Ecto neural progenitor cell (in vitro differentiated cells): ENCODE measurements around the gene PARL.
A peak's percentile ranks its signal among the peaks of the same experiment; 100 is the strongest.

Experiments
- DNase-seq: peaks from one replicate; pipeline ENCODE4 v3.0.0-alpha.2; 2018; ENCODE audit warnings: low spot score

The PARL gene

DNA sequence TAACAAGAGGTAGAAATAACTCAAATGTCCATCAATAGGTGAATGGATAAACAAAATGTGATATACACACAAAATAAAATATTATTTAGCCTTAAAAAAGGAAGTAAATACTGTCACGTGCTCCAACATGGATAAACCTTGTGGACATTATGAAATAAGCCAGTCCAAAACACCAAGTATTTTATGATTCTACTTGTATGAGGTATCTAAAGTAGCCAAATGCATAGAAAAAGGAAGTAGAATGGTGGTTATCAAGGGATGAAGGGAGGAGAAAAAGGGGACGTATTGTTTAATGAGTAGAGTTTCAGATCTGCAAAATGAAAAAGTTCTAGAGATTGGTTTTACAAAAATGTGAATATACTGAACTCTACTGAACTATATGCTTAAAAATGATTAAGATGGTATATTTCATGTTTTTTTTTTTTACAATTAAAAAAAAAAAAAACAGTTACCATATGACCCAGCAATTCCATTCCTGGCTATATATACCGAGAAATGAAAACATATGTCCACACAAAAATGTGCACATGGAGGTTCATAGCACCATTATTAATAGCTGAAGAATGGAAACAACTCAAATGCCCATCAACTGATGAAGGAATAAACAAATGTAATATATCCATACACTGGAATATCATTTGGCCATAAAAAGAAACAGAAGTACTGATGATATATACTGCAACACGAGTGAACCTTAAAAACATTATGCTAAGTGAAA is 30.2 kb downstream of the PARL start:
- DNase-seq = no peak

DNA sequence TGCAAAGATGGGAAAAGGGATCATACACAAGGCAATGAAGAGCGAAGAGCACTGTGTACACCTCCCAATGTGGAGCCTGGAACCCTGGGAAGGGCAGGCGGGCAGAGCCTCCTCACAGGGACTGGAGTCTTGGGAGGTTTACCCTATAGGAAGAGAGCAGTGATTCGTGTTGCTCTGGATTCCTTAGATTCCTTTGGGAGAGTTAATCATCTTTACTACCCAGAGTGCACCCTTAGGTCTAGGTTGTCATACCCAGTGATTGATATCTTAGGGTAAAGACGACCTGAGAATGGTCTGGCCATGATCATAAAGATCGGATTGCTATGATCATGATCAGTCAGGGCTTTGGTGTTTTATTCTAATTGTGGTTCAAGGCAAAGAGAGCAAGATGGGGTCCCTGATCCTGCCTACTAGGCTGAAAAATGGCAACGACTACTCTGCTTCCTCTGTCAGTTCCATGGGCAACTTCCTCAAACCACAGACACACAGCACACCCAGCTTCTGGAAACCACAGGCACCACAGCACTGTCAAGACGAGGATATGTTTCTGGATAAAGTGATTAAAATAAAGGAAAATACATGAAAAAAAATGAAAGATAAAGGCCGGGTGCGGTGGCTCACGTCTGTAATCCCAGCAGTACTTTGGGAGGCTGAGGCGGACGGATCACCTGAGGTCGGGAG is 38.9 kb downstream of the PARL start:
- DNase-seq = no peak

DNA sequence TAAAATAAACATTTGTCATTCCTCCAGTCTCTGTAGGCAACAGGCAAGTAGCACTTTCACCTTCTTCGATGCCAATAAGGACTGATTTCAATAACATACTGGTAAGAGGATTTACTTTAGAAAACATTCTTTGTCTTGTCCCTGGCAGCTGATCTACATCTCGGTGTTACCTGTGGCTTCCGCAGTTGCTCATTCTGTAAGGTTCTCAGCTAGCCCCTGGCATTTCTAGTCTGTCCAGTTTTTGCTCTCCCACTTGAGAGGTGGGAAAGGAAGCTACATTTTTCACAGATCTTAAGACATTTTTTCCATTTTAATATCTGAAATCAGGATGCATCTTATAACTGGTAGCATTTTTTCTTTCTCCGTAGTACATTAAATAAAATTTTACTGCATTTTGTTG is 39.6 kb downstream of the PARL start:
- DNase-seq = no peak

DNA sequence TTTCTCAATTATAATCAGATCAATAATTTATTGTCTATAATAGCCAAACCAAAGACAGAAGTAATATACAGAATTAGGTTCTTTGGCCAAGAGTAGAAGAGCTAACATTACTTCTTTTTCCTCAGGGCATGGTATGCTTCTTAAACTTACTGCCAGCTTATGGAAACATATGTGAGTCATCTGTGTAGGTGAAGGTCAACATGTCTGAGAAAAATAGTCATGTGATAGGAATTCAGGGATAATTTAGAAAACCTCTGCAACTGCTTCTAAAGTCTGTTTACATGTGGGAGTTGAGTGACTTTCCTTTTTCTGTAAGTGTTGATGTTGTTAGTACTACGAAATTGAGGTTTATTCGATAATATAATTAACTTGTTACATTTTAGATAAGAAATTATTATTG is 40.1 kb downstream of the PARL start:
- no peak for DNase-seq

DNA sequence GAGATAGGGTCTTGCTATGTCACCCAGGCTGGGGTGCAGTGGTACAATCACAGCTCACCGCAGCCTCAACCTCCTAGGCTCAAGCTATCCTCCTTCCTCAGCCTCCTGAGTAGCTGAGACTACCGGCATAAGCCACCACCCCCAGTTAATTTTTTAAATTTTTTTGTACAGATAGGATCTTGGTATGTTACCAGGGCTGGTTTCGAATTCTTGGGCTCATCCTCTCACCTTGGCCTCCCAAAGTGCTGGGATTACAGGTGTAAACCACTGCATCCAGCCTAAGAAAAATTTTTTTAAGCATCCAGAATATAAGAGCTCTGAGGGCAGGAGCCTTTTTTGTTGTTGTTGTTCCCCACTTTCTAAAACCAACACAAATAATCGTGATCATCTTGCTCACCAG is 44.9 kb downstream of the PARL start:
- DNase-seq = no peak

DNA sequence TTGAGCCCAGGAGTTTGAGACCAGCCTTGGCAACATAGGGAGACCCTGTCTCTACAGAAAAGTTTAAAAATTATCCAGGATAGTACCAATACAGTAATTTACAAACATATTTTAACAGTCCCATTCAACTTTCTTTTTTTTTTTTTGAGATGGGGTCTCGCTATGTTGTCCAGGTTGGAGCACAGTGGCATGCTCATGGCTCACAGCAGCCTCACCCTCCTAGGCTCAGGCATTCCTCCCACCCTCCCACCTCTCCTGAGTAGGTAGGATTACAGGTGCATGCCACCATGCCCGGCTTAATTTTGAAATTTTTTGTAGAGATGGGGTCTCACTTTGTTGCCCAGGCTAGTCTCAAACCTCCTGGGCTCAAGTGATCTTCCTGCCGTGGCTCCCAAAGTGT is 46.8 kb downstream of the PARL start:
- no peak for DNase-seq

DNA sequence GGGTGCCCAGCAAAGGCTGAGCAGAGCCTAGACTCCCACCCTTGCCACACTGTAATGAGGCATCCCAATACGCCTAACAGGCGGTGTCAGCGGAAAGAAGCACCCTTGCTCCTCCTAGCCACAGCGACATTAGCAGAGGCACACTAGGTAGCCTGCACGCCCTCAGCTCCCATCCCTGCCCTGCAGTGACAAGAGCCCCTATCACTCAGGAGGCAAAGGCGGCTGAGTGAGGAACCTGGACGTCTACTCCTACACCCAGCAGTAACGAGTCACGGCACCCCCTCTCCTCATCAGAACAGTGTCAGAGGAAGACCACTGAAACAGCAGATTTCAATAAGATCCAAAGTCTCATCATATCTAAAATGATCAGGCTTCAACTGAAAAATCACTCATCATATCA is 47.3 kb downstream of the PARL start:
- no peak for DNase-seq

DNA sequence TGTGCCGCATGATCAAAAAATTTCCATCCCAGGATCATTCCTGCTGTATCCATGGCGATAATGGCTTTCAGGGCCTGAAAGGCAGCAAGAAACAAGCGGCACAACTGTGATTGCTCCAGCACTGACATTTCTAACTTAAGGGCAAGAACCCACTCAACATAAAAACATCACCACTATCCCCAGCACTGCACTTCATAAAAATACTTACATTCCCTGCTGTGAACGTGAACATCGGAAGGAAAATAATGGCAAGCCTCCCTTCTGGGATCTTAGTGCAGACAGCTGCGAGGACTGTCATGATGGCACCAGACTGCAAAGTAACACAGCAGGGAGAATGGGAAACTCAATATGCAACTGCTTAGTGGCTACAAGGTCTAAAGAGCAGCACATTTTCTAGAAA is 51.2 kb downstream of the PARL start:
- no peak for DNase-seq

DNA sequence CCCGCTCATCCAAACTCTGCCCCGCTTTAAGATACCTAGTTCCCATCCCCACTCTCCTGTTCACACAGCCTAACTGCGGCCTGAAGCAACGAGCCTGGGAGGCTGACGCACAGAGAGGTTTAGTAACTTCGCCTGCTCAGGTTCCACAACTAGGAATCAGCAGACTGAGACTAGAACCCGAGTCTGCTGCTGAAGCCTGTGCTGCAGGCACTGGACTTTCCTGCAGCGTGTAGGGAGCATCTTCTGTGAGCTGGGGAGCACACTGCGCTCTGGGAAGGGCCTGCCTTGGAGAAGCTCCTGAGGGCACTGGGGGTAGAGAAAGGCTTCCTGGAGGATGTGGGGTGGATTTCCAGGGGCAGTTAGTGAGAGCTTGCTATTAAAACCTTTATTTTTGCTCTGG is 54.5 kb downstream of the PARL start:
- DNase-seq = no peak

DNA sequence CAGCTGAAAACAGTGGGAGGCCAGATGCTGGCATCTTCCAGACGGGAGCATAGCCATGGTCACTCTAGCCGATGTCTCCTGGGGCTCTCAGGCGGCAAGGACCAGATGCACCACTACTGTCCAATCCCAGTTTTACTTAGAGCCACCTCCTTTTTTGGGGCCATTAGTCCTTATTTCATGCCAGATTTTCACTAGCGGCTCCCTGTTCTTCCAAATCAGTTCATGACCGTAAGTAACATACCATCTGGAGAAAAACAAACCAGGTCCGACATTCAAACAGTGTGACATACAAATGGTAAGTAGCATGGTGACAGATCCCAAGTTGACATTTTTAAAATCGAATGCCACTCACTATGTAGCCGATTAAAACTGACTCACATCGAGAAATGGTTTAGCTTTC is 55.2 kb downstream of the PARL start:
- DNase-seq = no peak

DNA sequence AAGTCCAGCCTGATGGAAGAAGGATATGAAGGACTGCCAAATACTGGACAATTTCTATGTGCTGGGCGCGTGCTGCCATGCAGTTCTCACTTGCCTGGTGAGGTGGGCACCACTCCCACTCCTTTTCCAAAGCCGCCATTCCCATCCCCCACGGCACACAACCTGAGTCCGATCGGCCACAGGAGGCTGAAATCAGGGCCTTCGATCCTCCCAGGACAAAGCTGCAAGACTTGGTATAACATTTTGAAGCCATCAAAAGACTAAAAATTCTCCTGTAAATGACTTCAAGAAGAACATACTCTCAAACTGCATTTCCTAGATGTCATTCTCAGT is 56.2 kb downstream of the PARL start:
- DNase-seq = no peak

DNA sequence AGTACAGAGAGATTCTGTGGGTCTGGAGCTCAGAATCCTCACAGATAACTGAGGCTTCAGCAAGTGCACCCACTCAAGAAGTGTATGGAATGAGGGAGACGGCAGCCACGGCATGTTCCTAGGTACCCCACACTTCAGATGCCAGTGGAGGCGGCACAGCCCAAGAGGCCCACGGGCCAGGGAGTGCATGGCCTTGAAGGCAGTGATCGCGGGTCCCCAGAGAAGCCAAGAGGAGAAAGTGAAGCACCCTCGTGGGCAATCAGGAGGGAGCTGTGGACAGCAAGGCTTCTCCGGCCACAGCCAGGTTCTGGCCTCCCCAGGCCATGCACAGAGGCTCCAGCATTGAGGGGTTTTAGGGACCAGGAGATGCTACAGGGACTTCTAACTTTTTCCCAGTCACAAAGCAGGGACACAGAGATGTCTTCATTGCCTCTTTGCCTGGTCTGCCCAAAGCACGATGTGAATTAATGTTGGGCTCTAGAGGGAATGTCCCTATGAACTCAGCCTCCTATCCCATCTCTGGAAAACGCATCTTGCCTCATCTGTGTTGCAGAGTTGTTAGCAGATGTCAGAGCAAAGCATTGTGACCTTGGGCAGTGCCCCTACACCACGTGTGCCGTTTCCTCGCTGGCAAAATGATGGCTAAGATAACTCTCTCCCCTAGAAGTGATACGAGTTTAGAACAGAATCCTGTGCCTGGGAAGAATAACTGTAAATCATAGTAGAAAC is 56.7 kb downstream of the PARL start:
- DNase-seq = no peak

DNA sequence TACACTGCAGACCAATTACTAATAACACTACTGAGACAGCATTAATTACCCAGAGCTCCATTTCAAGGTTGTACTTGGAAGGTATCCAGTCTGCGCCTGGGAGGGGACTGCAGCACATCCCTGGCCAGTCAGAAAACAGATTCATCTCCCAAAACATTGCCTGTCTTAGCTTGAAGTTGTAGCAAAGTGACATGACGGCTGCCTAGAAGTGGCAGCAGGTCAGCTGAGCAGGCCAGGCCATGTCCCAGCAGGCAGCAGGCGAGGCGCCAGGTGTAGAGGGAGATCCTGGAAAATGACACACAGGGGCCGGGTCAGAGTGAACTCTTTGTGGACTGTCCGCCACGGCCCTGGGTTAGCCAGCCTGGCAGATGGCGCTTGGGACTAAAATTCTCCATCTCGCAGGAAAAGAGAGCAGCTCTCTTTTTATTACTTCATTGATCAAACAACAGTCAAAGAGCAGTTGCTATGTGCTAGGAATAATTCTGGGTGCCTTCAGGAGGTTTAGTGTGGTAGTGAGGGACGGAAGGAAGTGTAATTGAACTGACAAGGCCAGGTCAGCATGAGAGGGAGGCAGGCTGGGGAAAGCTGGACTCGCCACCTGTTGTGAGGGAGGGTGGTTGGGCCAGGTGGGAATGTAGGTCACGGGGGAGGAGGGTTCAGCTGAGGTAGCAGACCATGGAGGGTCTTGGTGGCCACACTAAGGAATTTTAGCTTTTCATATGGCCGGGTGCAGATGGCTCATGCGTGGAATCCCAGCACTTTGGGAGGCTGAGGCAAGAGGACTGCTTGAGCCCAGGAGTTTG is 58.0 kb downstream of the PARL start:
- no peak for DNase-seq

DNA sequence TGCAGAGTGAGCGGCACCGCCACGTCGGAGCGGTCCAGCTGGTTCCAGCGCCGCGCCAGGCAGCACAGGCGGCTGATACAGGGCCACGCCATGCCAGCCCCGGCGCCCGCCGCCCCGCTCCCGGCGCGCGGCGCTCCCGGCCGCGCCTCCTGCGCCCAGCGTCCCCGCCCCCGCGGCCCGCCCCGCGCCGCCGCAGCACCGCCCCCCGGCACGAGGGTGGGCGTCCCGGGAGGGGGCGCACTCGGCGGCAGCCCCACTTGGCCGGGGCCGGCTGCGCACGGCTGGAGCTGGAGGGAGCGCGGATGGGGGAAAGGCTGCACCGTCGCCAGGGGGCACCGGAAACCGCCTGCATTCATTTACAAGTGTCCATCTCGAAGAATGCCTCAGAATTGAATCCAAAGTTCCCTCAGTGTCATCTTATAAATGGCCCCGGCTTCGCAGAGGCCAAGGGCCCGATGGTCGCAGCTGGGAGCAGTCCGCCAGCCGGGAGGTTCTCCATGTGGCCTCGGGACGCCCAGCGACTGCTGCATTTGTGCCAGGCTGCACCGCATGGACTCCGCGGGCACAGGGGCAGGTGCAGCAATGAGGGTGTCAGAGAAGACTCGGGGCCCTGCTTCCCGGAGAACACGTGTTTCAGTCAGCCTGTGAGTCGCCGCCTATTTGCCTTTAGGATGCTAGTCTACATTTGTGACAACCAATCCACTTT is 59.1 kb downstream of the PARL start, which contains the start of gene MAP6D1:
MAP6D1 (minus strand) TSS at position 122 of the 706 bp plus-strand sequence; CDS start at position 92, 30 bp downstream.
- DNase-seq = peak; percentile 85

DNA sequence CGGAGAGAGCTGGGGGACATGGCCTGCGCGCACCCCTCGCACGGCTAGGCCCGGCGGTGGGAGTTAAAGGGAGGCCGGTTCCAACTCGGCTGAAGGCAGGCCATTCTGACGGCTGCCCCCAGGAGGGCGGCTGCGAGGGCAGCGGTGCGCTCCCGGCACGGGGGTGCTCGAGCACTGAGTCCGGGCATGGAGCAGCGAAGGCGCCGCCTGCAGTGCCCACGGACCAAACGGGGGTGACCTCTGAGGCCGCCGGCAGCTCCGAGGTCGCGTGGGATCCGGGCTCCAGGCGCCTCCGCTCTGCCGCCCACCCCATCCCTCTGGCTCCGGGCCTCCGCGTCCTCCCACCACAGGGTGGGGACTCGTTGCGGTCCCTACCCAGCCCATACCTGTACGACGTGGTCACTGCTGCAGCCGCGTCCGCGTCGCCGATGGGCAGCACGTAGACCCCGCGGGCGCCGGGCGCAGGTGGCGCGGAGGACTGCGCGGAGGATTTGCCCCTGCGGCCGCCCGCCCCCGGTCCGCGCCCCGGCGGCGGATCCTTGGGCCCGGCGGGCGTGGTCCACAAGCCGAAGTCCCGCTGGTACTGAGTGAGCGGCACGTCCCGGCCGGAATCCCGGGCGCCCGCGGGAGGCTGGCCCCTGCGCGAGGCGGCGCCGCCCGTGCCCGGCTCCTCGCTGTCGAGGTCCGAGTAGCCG is 59.8 kb downstream of the PARL start:
- peak; percentile 70 for DNase-seq

DNA sequence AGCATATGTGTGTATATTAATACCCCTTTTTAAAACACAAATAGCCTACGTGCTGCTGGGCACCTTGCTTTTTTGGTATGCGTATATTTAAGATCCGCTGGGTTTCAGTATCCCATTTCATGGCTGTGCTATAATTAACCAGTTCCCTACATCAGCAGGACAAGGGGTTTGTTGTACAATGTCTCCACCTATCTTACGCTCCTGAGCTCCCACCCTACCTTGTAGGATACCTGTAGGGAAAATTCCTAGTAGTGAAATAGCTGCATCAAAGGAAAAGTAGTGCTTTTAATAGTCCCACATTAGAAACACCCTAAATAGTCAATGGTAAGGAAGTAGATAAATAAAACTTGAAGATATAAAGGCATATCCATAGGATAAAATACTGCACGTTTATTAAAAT is 60.7 kb downstream of the PARL start:
- no peak for DNase-seq

DNA sequence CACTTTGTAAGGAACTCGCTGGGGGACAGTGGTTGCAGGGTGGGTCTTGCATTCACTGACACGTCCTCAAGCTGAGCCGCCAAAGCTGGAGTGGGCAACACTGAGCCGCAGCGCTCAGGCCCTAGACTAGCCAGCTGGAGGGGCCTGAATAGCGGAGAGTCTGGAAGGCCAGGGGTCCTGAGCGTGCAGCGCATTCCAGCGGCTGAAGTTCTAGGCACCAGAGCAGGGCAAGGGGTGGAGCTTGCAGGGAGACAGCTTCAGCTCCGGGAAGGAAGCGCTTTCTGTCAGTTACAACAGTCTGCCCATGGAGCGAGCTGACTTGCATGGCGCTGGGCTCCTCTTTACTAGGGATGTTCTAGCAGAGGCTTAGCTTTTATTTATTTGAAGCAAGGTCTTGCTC is 62.0 kb downstream of the PARL start:
- DNase-seq = peak; percentile 70

DNA sequence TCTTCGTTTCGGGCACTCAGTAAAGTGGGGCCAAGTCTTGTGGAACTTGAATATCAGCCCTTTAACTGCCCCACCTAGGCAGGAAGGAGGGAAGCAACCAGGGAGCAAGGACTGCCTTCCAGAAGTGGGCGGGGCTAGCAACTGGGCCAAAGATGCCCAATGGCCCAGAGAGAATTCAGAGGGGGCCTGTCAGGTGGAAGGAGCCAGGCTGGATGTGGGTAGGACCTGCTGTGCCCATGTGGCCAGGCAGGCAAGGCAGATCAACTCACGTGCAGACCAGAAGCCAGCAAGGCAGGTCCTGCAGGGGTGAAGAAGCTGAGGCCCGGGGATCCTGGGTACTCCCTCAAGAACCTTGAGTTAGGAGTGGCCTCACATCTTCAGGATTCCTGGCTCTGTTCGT is 64.8 kb downstream of the PARL start:
- no peak for DNase-seq

DNA sequence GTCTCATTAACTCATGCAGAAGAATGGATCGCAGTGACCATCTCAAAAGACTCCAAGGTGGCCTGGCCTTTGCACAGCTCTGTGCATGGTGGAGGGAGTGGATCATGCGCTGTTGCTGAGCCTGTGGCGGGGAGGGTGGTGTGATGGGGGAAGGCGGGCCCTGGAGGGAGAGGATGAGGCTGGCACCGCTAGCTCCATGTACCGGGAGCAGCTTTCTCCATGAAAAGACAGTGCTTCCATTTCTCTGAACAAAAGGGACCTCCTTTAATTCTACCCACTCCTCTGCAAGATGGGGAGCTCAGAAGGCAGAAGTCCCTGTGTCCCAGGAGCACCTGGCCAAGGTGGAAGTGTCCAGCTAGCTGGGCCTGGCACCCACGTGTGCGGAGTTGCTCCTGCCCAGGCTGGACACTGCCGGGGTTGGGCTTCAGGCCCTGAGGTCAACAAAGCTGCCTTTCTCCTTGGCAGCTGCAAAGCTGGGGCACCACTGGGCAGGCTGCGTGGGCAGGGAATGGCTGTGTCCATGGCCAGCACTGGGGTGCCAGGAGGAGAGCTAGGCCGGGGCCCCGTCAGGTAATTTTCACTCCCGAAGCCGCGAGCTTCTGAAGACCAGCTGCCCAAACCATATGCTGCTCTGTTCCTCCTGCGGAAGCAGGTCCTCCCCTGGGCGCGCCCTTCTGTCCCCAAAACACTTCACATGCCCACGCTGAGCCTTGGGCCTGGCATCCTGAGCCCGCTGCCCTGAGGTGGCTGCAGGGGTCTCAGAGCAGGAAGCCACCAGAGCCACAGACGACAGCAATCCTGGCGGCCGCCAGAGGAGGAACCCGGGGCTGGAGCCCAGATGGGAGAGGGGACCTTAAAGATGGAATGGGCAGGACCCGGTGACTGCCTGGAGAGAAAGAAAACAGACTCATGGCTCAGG is 65.7 kb downstream of the PARL start:
- DNase-seq = no peak

DNA sequence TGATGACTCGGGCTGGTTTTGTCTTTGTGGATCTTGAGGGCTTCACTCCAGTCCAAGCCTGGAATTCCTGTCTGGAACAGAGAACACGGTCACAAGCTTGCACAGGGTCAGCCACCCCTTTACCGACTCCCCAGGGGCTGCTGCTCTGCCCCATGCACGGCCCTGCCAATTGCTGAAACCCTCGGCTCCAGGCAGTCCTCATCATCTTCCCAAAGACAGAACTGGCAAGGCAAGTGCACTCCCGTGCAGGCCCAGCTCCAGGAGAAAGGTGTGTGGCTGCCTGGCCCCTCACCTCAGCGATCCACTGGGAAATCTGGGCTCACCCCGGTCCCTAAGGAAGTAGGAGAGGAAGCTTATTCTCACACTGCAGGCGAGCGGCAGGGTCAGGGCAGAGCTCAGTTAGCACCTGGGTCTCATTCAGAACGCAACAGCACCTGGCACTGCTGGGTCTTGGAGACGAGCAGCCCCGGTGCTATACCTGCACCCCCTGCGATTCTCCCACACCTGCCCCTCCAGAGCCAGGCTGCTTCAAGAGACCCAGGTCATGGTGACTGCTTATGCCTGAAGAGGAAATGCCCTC is 66.5 kb downstream of the PARL start:
- no peak for DNase-seq
